GM21526 (cell line): Measurements from ENCODE around the gene TSC22D1.

Experiments used
- ATAC-seq: cut with Tn5 transposase; IDR thresholded peaks from one replicate; pipeline ENCODE4 v1.9.1; 2021; ENCODE audit warnings: moderate library complexity; ENCODE audit not compliant: unreplicated experiment, low FRiP score

Gene TSC22D1

DNA sequence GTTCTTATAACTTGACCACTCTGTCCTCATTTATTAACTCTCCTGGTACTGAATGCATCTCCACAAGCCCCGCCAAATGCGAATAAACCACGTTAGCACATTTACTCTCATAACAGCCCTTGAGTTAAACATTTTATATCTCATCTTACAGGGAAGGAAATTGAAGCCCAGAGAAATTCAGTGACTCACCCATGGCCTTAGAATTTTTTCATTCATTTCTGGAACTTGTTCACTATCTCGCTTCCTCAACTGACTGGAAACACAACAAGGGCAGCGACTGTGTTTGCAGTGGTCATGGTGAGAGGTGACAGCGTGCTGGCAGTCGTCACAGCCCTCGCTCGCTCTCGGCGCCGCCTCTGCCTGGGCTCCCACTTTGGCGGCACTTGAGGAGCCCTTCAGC, 163.0 kb downstream of the TSC22D1 start:
- ATAC-seq = no peak

DNA sequence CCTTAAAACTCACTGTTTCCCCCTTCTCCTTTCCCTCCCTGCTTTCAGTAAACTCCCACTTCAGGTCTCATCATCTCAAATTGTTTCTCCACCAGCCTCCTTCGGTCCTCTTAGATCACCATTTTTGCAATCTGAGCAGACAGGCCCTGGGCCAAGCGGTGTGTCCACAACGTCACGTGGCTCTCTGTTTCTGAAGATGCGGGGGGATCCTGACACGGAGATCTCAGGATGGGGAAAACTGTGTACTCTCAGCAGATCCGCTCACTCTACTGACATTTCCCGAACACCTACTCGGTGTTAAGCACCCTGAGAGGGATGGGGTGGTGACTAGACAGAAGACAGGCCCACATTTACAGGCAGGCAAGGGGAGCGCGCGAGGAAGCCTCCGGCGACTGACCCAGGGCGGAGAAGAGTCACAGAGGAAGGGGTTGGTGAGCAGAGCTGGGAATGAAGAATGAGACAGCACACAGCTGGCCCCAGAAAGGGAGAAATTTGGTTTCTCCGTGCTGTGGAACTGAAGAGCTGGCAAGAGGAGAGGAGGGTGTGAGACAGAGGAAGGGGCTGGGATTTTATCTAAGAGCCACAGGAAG, 163.7 kb downstream of the TSC22D1 start:
- no peak for ATAC-seq

DNA sequence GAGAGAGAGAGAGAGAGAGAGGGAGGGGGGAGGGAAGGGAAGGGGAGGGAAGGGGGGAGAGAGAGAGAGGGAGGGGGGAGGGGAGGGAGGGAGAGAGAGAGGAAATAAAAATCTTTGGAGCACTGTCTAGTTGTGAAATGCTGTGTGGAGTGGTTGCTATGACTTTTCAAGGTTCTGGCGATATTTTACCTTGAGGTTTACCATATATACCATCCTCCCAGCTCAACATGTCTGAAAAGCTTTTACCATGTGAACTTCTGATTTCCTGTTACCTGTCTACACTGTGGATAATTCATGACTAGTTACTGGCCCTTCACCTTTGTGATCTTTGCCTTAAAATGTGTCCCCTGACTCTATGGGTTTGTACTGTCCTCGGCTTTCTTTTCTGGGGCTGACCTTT, 164.3 kb downstream of the TSC22D1 start:
- no peak for ATAC-seq

DNA sequence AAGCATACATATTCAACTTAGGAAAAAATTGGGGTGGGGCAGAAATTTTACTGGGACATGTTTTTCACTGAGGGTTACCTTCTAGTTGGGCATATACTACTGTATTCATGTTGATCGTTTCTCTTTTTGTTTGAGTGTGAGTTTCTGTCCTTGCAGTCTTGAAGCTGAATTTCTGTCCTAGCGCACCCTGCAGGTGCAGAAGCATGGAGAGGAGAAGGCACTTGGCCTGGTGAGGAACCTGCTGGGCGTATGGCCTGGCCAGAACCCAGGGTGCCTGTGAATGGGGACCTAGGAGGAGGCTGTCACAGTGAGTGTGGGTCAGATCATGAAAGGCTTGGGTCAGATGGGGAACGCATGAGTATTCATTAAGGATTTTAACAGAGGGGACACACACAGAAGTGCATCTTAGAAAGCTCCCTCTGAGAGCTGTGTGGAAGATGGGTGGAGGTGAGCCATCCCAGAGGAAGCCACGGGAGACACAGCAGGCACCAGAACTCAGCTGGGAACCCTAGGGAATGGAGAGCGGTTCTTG, 165.7 kb downstream of the TSC22D1 start:
- ATAC-seq = no peak

DNA sequence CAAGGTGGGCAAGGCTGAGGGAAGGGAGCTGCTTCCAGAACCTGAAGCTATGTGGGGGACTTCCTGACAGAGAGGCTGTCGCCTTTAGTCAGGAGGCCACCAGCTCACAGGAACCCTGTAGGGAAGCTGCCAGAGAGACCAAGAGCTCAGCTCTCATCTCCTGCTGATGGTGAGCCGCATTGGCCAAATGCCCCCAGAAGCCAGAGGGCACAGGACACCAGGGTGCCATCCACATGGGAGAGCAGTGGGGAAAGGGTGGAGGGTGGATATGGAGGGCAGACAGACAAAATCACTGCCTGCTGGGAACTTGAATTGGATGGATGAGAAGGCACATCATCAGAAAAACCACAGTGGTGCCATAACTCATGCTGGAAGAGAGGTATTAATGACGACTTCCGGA, 166.5 kb downstream of the TSC22D1 start:
- ATAC-seq = no peak

DNA sequence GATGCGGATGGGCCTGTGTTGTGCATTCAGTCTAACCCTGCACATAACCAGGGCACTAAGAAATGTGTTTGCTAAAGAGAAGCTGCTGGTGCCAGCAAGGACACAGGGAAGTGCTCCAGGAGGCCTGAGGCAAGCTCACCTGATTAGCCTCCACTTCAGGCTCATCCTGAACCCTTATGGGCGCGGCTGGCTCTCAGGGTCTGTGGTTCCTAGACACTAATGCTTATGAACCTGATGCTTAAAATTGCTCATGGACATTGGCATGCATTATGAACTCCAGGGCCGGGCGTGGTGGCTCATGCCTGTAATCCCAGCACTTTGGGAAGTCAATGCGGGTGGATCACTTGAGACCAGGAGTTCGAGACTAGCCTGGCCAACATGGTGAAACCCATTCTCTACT, 168.2 kb downstream of the TSC22D1 start:
- ATAC-seq = no peak

DNA sequence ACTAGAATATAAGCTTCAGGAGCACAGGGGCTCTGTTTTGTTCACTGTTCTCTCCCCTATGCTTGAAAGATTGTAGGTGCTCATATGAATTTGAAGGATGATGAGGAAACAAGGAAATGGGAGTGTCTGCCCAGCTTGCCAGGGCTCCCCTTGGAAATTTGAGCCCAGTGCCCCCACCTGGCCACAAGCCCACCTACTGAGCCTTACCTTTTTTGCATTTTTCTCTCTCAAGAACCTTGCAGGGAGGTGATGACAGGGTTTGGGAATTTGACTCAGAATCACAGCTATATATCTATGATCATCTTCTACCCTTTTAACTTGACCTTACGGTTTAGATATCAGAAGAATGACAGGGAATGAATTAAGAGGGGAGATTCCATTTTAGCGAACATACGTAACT, 168.8 kb downstream of the TSC22D1 start:
- ATAC-seq = no peak

DNA sequence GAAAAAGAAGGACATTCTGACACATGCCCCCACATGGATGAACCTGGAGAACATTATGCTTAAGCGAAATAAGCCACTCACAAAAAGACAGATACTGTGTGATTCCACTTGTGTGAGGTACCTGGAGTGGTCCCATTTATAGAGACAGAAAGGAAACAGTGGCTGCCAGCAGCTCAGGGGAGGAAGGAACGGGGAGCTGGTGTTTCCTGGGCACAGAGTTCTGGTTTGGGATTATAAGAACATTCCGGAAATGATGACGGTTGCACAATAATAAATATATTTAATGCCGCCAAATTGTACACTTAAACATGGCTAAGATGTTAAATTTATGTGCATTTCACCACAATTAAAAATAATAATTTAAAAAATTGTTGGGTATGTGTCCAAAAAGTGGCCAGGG, 169.5 kb downstream of the TSC22D1 start:
- ATAC-seq = no peak

DNA sequence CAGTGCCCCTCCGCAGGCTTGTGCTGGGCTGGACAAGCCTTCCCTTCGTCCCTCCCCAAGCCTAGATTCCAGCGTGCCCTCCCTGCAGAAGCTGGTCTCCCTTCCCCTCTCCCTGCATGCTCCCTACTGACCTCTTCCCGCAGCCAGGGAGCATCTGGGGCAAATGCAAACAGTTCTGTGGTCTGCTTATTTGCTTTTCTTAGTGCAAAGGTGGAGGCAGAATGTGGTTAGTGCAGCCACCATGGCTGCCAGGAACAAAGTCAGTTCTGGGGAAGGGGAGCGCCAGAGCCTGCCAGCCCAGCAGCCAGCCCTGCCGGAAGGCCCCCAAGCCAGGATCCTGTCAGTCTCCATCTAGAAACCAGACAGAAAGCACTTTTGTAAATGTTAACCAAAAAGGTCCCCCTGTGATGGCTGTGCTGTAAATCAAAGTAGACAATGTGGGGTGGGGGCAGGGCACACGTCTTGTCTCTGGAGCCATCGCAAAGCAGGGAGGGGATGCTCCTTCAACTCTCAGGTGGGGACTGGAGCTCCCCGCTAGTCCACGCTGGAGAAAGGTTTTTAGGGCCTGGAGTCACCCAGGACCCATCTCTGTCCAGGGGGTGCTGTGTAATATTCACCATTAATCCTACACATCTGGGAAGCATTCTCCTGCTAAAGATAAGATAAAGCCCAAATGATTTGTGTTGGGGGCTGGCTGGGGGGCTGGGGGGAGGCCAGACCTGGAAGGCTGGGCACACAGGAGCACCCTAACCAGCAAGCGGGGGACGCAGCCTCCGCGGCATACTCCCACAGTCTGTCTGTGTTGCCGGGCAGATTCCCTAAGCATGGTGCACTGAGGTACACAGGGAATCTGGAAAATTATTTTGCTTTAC, 171.6 kb downstream of the TSC22D1 start:
- ATAC-seq = no peak

DNA sequence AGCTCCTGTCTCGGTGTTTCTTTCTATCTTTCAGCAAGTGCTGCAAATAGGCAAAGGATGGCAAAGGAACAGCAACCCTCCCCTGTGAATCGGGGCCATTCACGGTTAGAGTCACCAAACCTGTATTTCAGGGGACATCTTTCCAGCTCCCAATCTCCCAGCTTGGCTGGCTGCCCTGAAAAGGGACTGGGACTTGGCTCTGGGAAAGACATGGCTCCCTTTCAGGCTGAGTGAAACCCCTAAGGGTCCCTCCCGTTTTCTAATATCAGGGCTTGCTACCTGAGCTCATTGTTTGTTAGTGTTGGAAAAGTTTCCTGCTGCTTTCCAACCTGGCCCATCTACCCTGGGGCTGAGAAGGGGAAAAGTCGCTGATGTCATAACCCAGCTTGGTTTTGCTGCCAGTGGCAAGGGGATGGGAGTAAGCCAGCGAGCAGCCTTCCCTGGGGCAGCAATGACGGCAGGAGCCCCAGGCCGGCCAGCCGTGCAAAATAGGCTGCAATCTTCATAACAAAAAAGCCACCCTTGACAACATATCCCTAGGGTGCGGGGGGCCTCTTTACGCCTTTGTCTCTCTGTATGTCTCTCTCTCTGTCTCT, 172.6 kb downstream of the TSC22D1 start:
- no peak for ATAC-seq

DNA sequence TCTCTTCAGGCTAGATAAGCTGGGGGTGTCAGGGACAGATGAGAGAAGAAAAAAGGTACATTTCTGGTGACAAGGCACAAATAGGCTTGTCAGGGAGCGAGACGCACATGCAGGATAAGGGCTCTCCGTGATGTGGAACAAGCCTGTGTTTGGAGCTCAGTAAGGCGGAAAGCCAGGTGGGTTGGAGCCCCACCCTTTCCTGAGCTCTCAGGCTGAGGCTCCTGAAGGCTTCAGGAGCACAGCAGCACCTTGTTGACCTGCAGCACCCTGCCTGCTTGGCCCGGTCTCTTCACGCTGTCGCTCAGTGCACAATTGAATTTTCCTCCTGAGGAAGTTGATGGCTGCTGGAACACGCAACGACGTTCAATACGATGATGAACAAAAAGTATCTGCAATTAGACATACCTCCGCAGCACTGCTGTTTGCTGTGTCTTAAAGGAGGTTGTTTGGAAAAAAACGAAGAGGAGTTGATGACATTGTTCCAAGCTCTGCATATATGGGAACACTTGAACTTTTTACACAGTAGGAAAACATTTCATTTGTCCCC, 173.2 kb downstream of the TSC22D1 start:
- ATAC-seq = no peak

DNA sequence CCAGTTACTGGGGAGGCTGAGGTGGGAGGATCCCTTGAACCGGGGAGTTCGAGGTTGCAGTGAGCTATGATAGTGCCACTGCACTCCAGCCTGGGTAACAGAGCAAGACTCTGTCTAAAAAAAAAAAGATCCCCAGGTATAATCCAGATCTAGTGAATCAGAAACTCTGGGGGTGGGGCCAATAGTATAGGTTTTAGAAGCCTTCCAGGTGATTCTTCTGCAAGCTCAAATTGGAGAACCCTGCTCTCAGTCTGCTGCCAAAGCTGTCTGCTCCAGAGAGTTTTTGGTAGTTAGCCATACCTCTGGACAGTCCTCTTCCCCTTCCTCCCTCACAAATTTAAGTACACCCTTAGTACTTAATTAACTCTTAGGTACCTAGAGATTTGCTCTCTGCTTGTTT, 174.6 kb downstream of the TSC22D1 start:
- no peak for ATAC-seq

DNA sequence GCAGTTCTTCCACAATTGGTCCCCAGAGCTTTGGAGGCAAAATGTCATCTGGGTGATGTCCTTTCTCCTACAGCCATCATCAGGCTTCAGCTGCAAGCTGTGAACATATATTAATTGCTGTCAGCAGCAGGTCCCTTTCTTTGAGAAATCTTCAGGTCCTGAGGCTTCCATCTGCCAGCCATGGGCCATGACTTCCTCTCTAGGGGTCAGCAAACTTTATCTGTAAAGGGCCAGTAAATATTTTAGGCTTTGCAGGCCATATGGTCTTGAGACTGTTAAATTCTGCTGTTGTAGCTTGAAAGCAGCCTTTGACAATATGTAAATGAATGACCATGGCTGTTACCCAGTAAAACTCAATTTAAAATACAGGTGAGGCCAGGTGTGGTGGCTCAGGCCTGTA, 175.4 kb downstream of the TSC22D1 start:
- ATAC-seq = no peak

DNA sequence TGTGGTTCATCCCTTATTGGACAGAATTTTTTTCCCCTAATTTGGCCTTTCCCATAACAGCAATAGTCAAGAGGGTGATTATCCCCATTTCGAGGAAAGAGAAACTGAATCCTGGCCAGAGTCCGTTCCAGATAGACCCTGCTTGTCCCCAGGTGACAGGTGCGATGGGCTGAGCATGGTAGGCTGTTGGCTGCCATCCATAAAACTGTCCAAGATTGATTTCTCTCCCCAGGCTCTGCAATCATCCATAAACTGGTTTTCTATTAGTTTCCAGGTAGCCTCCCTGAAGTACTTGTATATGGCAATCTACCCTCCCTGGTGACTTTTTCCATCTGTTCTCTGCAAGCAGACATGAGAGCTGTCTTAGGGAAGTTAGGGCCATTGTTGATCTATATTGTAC, 177.1 kb downstream of the TSC22D1 start:
- no peak for ATAC-seq

DNA sequence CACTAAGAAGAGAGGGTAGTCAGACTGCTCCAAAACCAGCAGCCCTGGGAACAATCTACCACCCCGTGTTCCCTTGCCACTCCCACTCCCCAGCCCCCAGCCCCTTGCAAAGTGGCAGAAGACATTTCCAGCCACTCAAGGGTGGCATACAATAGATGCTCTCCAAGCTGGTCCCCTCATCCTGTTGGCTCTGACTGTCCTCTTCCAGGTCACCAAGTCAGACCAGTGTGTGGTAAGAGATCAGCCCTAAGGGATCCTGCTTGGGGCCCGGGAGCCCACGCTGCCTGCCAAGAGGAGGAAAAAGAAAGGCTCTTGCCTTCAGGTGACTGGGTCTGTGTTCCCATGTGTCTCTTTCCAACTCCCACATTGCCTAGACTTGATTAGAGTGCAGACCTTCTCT, 177.5 kb downstream of the TSC22D1 start:
- no peak for ATAC-seq

DNA sequence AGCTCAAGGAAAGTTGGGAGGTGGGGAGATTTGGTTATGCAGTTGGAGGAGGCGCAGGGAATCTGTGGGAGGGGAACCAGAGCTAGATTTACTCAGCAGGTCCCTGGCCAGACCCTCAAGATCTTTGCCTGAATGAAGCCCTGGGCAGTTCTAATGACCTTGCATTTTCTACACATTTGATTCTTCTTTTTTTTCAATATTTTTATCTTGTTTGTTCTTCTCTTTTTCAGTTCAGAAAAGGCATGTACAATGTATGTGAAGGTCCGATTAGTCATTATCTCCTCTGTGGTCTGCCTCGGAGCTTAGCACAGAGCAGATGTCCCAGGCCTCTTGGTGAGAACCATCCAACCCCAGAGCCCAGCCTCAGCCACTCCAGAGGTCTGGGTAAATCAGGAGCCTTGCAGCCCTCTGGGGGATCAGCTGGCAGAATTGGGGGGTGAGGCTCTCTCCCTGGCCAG, 178.3 kb downstream of the TSC22D1 start:
- ATAC-seq = no peak

DNA sequence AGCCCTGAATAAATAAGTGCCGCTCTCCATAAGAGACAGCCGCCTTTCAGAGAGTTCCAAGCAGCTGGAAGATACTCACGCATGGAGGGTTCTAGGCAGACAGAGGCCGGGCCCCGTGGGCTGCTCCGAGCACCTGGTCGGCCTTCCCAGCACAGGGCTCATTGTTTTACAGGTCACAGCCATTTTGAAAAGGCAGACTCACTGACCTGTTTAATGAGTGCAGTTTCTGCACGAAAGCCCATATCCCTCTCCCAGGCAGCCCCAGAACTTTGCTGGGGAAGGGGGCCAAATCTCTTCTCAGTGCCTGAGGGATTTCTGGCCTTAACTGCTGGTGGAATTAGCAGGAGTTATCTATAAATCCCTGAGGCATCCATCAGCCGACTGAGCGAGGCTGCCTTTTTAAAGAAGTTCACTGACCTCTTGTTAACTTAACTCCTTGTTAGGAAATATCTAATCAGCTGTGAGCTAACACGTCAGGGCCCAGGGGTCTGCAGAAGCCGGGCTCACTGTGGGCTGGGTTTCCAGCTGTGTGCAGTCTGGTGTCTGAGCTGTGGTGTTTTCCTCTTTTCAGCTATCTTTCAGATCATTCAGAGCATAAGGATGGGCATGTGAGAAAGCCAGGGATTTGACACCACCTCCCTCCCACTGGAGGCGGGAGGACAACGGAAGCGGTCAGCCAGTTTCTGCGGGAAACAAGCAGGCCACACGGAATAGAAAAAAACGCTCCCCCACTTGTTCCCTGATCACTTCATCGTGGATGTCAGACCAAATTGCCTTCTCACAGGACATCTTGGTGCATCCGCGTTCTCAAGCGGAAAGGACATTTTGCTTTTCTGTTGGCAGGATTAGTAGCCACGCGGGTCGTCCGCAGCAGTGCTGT, 179.2 kb downstream of the TSC22D1 start:
- no peak for ATAC-seq

DNA sequence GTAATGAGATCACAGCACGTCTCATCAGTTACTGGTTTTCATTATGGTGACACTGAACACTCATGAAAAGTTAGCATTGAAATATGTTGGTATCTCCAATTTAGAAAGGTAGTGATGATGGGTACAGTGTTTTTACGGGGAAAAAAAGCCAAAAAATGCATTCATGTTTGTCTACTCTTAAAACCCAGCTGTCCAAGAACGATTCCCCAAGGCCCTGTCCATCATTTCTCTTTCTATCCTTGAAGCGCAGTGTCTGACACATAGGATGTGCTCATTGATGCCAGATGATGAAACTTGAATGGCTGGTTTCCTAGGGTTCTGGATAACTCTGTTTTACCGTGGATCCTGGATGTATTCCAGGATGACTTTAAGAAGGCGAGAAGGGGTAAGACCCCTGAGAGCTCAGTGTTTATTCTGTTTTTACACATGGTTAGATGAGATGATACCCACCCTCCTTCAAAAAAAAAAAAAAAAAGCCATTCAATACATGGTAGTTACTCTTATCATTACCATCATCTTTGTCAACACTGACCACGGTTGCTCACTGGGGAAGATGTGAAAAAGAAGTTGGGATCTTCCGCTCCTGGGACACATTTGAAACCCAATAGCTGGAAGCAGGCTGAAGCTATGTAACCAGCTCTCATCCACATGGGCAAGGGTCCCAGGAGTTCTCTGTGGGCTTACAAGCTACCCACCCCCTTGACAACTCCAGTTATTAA, 180.0 kb downstream of the TSC22D1 start:
- no peak for ATAC-seq

DNA sequence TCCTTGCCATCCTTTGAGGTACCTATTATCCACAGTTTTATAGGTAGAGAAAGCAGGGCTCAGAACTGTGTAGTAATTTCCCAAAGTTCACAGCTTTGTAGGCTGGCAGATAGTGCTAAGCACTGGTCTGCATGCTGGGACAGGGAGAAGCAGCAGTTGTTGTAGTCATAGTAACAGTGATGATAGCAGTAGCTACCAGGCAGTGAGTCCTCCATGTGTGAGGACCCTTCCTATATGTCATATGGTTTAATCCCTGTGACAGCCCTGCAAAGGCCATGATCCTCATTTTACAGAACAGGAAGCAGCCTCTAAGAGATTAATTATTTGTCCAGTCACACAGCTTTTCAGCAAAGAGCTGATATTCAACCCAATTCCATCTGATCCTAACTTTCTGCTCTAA, 181.5 kb downstream of the TSC22D1 start:
- ATAC-seq = no peak

DNA sequence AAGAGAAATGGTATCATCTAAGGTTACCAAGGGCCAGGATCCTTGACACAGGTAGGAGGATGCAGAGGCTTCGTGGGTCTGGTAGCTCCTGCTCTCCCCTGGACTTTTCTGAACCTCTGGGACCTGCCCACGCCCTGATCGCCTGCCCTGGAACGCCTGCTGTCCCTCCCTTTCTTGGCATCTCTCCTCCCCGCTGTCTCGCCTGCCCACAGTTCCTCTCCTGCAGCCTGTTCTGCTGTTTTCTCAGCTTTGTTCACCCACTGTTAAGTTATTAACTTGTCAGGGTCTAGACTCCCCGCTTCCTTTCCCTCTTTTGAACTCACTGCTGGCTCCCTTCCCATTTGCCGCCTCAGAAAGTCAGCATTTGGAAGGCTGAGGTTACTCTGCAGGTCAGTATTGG, 182.7 kb downstream of the TSC22D1 start:
- ATAC-seq = no peak
